Vagina (tissue), 2 donors: ENCODE results near the gene PSMB7.

Experiments used
- POLR2A ChIP-seq, 2 donors: fragments of 450-650 bp; IDR thresholded peaks; one replicate each; pipeline ENCODE4 v1.6.1; 2017; ENCODE audit warnings: antibody characterized with exemption in 2 of 2, mild to moderate bottlenecking in 2 of 2, moderate library complexity in 2 of 2
- POLR2AphosphoS5 ChIP-seq, 2 donors: sonication (generic); formaldehyde crosslinking; IDR thresholded peaks; one replicate each; pipeline ENCODE4 v1.9.0; 2017; ENCODE audit warnings: antibody characterized with exemption in 2 of 2, mild to moderate bottlenecking in 2 of 2, low read depth in 1 of 2; ENCODE audit not compliant: insufficient read depth in 1 of 2
- TF ChIP-seq, protein P1 (sequence below), 3 experiments: fragments of 450-650 bp in 2 of 3; fragments of 200-600 bp in 1 of 3; sonication (generic) in 1 of 3; IDR thresholded peaks; one replicate each; pipeline ENCODE4 v1.5.1; 2017 to 2019; ENCODE audit warnings: antibody characterized with exemption in 3 of 3, mild to moderate bottlenecking in 2 of 3, moderate library complexity in 2 of 3

DNA sequence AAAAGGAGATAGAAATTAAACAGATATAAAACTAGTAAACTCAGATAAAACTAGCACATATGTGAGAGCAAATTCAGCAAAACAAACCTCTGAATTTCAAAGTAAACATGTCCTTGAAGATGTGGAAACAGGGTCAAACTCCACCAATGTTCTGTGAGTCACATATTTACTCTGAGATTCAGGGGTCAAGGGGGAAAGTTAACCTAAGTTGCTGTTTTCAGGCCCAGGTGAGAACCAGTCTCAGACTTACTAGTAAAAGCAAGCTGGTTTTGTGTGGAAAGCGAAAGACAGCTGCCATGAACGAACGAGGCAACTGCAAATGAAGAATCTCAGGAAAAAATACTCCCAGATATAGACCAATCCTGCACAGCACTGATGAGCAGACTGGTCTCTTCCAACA is 29.0 kb downstream of the PSMB7 start:
- TF ChIP-seq POLR2A (IDR thresholded peaks at IDR 0.05) = no peak
- TF ChIP-seq, protein P1, sequence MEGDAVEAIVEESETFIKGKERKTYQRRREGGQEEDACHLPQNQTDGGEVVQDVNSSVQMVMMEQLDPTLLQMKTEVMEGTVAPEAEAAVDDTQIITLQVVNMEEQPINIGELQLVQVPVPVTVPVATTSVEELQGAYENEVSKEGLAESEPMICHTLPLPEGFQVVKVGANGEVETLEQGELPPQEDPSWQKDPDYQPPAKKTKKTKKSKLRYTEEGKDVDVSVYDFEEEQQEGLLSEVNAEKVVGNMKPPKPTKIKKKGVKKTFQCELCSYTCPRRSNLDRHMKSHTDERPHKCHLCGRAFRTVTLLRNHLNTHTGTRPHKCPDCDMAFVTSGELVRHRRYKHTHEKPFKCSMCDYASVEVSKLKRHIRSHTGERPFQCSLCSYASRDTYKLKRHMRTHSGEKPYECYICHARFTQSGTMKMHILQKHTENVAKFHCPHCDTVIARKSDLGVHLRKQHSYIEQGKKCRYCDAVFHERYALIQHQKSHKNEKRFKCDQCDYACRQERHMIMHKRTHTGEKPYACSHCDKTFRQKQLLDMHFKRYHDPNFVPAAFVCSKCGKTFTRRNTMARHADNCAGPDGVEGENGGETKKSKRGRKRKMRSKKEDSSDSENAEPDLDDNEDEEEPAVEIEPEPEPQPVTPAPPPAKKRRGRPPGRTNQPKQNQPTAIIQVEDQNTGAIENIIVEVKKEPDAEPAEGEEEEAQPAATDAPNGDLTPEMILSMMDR (IDR thresholded peaks at IDR 0.05) = no peak
- TF ChIP-seq POLR2AphosphoS5 (IDR thresholded peaks at IDR 0.05; ENCODE audit: insufficient read depth in 1 of 2, low read depth in 1 of 2) = no peak
